ENCODE measurements around the gene COL26A1.
"Not testable (repeated sequence)": the region's sequence is repeated elsewhere in the genome, so short reads cannot be mapped to it uniquely, and the experiment has no call there.

The COL26A1 gene

DNA sequence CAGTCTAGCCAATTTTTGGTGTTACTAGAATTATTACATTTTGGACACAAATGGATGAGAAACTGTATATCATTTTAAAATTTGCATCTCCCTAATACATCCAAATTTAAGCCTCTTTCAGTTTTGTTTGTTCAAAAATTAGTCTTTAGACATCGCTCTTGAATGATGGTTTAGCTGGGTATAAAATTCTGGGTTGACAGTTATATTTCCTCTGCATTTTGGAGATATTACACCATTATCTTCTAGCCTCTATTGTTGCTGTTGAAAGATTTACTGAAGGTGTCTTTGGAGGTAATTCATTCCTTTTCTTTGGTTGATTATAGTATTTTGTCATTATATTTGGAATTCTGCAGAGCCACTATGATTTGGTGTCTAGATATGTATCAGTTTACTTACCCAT is 116.5 kb downstream of the COL26A1 start:
- DNase-seq (ENCODE audit: low read depth): no peak
- H3K4me3 ChIP-seq (ENCODE audit: low read depth, low read length): no peak overlapping the region
- TF ChIP-seq, protein P1, sequence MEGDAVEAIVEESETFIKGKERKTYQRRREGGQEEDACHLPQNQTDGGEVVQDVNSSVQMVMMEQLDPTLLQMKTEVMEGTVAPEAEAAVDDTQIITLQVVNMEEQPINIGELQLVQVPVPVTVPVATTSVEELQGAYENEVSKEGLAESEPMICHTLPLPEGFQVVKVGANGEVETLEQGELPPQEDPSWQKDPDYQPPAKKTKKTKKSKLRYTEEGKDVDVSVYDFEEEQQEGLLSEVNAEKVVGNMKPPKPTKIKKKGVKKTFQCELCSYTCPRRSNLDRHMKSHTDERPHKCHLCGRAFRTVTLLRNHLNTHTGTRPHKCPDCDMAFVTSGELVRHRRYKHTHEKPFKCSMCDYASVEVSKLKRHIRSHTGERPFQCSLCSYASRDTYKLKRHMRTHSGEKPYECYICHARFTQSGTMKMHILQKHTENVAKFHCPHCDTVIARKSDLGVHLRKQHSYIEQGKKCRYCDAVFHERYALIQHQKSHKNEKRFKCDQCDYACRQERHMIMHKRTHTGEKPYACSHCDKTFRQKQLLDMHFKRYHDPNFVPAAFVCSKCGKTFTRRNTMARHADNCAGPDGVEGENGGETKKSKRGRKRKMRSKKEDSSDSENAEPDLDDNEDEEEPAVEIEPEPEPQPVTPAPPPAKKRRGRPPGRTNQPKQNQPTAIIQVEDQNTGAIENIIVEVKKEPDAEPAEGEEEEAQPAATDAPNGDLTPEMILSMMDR (IDR thresholded peaks at IDR 0.05; ENCODE audit: control insufficient read depth, extremely low read depth, insufficient read depth): no peak

GRCh38 chr7:101486056-101486432 is 123.4 kb downstream of the COL26A1 start:
- not testable (repeated sequence) for DNase-seq (ENCODE audit: low read depth); H3K4me3 ChIP-seq (ENCODE audit: low read depth, low read length)

DNA sequence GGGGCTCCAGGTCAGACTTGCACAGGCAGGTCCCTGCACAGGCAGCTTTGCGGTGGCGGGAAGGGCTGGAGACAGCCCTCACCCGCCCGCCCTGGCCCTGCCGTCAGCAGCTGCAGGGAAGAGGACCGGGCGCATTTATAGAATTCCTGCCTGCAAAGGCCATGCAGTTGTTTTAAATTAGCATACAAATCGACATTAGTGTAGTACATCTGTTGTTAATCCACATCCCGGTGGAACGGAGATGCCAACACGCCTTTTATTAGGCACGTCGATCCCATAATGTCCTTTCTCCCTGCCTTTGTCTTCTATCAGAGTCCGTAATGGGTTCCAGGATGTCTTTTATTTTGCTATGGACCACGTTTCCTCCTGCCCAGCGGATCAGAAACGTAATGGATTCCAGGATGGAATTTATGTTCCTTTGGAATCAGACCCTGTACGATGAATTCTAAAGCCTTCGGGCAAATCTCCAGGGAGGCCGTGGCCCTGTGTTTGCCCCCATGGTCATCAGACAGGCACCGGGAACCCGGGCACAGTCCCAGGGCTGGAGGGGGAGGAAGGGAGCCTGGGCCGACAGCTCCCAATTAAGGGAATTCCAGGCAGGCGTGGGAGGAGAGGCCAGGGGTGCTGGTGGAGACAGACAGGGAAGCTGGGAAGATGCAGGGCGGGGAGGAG is 123.9 kb downstream of the COL26A1 start:
- TF ChIP-seq, protein P1 (IDR thresholded peaks at IDR 0.05; ENCODE audit: control insufficient read depth, extremely low read depth, insufficient read depth): no peak
- H3K4me3 ChIP-seq (ENCODE audit: low read depth, low read length): no peak overlapping the region
- no peak for DNase-seq (ENCODE audit: low read depth)

DNA sequence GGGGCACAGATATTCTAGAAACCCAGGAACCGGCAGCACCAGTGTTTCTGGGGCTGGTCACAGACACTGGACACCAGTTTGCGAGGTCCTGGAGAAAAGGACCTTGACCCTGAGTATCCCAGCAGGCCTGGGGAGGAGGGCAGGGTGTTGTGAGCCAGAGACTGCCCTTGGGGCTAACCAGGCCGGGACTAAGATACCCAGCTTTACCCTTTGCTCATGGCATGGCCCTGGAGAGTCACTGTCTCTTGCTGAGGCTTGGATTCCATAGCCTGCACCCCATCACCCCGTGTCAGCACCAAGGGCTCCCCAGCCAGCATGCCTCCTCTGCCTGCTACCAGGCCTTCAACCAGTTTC is 124.4 kb downstream of the COL26A1 start:
- no peak for DNase-seq (ENCODE audit: low read depth)
- no peak overlapping the region for H3K4me3 ChIP-seq (ENCODE audit: low read depth, low read length)
- TF ChIP-seq, protein P1 (IDR thresholded peaks at IDR 0.05; ENCODE audit: control insufficient read depth, extremely low read depth, insufficient read depth): no peak

DNA sequence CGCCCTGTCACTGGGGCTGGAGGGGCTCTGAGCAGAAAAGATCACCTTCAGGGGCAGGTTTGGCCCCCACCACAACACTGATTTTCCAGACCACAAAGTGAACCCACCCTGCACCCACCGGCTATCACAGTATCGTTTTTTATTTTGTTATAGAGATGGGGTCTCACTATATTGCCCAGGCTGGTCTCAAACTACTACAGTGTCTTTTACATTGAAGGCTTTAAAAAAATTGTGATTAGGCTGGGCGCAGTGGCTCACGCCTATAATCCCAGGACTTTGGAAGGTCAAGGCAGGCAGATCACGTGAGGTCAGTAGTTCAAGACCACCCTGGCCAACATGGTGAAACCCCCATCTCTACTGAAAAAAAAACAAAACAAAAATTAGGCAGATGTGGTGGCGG is 125.1 kb downstream of the COL26A1 start:
- TF ChIP-seq, protein P1 (IDR thresholded peaks at IDR 0.05; ENCODE audit: control insufficient read depth, extremely low read depth, insufficient read depth): no peak
- H3K4me3 ChIP-seq (ENCODE audit: low read depth, low read length): no peak overlapping the region
- DNase-seq (ENCODE audit: low read depth): no peak

DNA sequence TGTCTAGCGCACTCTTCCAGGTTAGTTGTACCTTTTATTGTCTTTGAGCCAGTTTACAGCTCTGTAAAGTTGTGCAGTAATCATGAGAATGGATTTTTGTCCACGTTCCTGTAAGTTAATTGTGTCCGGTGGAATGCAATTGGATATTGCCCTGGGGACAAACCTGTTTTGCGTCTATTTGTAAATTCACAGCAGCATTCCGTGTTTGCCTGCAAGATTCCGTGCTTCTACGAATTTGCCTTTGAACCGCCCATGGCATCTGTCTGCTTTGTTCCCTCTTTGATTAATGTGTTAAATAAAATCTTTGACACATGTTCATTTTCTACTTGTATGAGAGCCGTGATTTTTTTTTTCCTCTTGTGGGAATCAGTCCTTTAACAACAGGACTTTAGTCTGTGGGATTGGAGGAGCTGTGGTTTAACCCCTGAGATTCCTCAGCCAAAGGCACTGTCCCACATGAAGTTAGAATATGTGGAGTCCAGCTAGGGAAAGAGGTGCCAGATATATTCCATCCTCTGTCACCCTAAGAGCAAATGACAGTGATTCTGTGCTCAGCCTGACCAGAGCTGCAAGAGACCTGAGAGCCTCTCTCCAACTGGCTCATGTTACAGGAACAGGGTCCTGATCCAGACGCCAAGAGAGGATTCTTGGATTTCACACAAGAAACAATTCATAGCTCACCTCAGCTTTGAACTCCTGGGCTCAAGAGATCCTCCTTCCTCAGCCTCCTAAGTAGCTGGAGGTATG is 126.3 kb downstream of the COL26A1 start:
- TF ChIP-seq, protein P1 (IDR thresholded peaks at IDR 0.05; ENCODE audit: control insufficient read depth, extremely low read depth, insufficient read depth): no peak
- peak; percentile 98 for DNase-seq (ENCODE audit: low read depth)
- H3K4me3 ChIP-seq (ENCODE audit: low read depth, low read length): peak overlapping the region; percentile 34

DNA sequence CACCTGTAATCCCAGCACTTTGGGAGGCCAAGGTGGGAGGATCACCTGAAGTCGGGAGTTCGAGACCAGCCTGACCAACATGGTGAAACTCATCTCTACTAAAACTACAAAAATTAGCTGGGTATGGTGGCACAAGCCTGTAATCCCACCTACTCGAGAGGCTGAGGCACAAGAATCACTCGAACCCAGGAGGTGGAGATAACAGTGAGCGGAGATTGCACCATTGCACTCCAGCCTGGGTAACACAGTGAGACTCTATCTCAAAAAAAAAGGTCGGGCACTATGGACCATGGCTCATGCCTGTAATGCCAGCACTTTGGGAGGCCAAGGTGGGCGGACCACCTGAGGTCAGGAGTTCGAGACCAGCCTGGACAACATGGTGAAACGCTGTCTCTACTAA is 127.8 kb downstream of the COL26A1 start:
- not testable (repeated sequence) for DNase-seq (ENCODE audit: low read depth); H3K4me3 ChIP-seq (ENCODE audit: low read depth, low read length)

DNA sequence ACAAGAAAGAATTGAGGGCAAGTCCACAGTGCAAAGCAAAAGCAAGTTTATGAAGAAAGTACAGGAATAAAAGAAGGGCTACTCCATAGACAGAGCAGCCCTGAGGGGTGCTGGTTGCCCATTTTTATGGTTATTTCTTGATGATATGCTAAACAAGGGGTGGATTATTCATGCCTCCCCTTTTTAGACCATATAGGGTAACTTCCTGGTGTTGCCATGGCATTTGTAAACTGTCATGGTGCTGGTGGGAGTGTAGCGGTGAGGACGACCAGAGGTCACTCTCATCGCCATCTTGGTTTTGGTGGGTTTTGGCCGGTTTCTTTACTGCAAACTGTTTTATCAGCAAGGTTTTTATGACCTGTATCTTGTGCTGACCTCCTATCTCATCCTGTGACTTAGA is 128.8 kb downstream of the COL26A1 start:
- not testable (repeated sequence) for H3K4me3 ChIP-seq (ENCODE audit: low read depth, low read length); DNase-seq (ENCODE audit: low read depth)

Data from LNCaP clone FGC (cell line).